Stomach (tissue), 9 donors: ENCODE measurements around the gene ZMAT3. TPM values are rescaled to one million over a fixed set of nuclear protein-coding genes. Genes with fewer than 3 reads are reported as not detected.

Source experiments
- DNase-seq, 2 donors: peaks; one replicate each; pipeline versions ENCODE4 v3.0.0 to v3.0.0-alpha.2; 2013 to 2019
- H3K27ac ChIP-seq, 5 donors: fragments of 200-600 bp in 4 of 5; sonication (generic) in 4 of 5; one replicate each; pipeline ENCODE4 v1.5.1; 2013 to 2019; ENCODE audit warnings: mild to moderate bottlenecking in 1 of 5, moderate library complexity in 1 of 5
- H3K27me3 ChIP-seq, 3 donors: fragments of 200-600 bp; sonication (generic); one replicate each; pipeline ENCODE4 v1.5.1; 2017 to 2019; ENCODE audit warnings: mixed run types in 1 of 3
- H3K36me3 ChIP-seq, 4 donors: fragments of 200-600 bp; sonication (generic); 1 replicate in 3 of 4; 2 replicates in 1 of 4; pipeline ENCODE4 v1.5.1; 2016 to 2019
- H3K4me1 ChIP-seq, 4 donors: fragments of 200-600 bp; sonication (generic); one replicate each; pipeline ENCODE4 v1.5.1; 2016 to 2019
- H3K4me3 ChIP-seq, 4 donors: fragments of 200-600 bp; sonication (generic) in 3 of 4; one replicate each; pipeline ENCODE4 v1.5.1; 2016 to 2019; ENCODE audit warnings: mild to moderate bottlenecking in 1 of 4
- H3K9me3 ChIP-seq, 4 donors: fragments of 200-600 bp; sonication (generic); one replicate each; pipeline ENCODE4 v1.5.1; 2016 to 2019
- EP300 ChIP-seq: sonication (generic); formaldehyde crosslinking; IDR thresholded peaks from one replicate; pipeline ENCODE4 v1.6.1; 2017; ENCODE audit warnings: antibody characterized with exemption
- POLR2A ChIP-seq, 4 donors: fragments of 450-650 bp; IDR thresholded peaks; one replicate each; pipeline ENCODE4 v1.6.1; 2016; ENCODE audit warnings: antibody characterized with exemption in 4 of 4, control low read depth in 2 of 4, mild to moderate bottlenecking in 1 of 4, moderate library complexity in 1 of 4
- POLR2AphosphoS5 ChIP-seq, 3 donors: sonication (generic); formaldehyde crosslinking; IDR thresholded peaks; one replicate each; pipeline ENCODE4 v1.6.1; 2016; ENCODE audit warnings: antibody characterized with exemption in 3 of 3
- WGBS, 5 donors: extraction: QIAGEN DNeasy Blood & Tissue Kit in 3 of 5; methylation state at CpG; one replicate each; pipeline versions ENCODE4 v1.1.5 to v1.1.7; 2013 to 2018; 5-methylcytosine and 5-hydroxymethylcytosine counted together
- intact Hi-C: fragments of 100-400 bp; cut with DNase I; formaldehyde crosslinking; loops from one replicate; pipeline ENCODE4 v1.15.1; 2023; ENCODE audit warnings: low total_unique reads
- polyA plus RNA-seq, 3 donors: library from polyadenylated mRNA; stranded (reverse); fragments of 200-250 nt; gene quantifications; one replicate each; pipeline ENCODE4 v1.2.3, GENCODE V29; 2013
- total RNA-seq, 5 donors: library from RNA; depleted of rRNA; stranded (reverse); fragments of >200 nt; gene quantifications; one replicate each; pipeline versions ENCODE4 v1.1.0 to v1.2.3, GENCODE V29; 2014 to 2016
- TF ChIP-seq, protein P1 (sequence below), 7 experiments: fragments of 450-650 bp in 4 of 7; fragments of 200-600 bp in 3 of 7; sonication (generic) in 3 of 7; IDR thresholded peaks; one replicate each; pipeline ENCODE4 v1.5.1; 2016 to 2019; ENCODE audit warnings: antibody characterized with exemption in 7 of 7, control low read depth in 2 of 7, mild to moderate bottlenecking in 1 of 7
- donor health status: healthy with polysubstance abuse.
- donor health status: Bipolar disorder and iron deficiency.
- donor health status: healthy.

Gene ZMAT3
- total and polyA plus RNA-seq, 8 donors: 1.4 to 19.8 (median 6.5) TPM

DNA sequence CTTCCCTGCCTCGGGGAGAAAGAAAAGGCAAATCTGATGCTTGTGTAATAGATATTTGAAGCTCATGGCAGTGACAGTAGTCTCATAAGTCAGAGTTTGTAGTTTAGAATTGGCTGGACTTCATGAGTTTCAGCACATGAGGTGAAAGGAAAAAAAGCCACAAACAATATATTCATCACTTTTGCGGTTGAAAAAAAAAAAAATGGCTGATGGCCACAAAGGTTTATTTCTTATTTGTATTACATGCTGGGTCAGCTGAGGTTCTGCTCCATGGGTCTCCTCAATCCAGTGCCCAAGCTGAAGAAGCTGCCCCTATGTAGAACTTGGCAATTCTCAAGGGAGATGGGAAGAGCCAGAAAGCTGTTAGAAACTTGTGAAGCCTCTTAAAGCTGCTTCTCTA is 2.2 kb upstream of the ZMAT3 start:
- WGBS, 5 donors: 83 to 89% (median 87%) methylated on average over 2 of the region's 2 CpGs
- DNase-seq: no peak
- Histone ChIP-seq H3K36me3 (no peaks in the 10 kb centered on the region), H3K27me3 (no peaks in the 10 kb centered on the region), H3K4me1 (peaks cover 3 to 29% (median 20%) of the 10 kb centered on the region in 4 donors), H3K9me3 (no peaks in the 10 kb centered on the region), H3K4me3 (no peak overlapping the region), H3K27ac (no peak overlapping the region)
- intact Hi-C loops: no loop called here
- TF ChIP-seq EP300: no peak
- TF ChIP-seq POLR2AphosphoS5 (IDR thresholded peaks at IDR 0.05): no peak
- TF ChIP-seq, protein P1, sequence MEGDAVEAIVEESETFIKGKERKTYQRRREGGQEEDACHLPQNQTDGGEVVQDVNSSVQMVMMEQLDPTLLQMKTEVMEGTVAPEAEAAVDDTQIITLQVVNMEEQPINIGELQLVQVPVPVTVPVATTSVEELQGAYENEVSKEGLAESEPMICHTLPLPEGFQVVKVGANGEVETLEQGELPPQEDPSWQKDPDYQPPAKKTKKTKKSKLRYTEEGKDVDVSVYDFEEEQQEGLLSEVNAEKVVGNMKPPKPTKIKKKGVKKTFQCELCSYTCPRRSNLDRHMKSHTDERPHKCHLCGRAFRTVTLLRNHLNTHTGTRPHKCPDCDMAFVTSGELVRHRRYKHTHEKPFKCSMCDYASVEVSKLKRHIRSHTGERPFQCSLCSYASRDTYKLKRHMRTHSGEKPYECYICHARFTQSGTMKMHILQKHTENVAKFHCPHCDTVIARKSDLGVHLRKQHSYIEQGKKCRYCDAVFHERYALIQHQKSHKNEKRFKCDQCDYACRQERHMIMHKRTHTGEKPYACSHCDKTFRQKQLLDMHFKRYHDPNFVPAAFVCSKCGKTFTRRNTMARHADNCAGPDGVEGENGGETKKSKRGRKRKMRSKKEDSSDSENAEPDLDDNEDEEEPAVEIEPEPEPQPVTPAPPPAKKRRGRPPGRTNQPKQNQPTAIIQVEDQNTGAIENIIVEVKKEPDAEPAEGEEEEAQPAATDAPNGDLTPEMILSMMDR (IDR thresholded peaks at IDR 0.05): no peak
- TF ChIP-seq POLR2A (IDR thresholded peaks at IDR 0.05): no peak

DNA sequence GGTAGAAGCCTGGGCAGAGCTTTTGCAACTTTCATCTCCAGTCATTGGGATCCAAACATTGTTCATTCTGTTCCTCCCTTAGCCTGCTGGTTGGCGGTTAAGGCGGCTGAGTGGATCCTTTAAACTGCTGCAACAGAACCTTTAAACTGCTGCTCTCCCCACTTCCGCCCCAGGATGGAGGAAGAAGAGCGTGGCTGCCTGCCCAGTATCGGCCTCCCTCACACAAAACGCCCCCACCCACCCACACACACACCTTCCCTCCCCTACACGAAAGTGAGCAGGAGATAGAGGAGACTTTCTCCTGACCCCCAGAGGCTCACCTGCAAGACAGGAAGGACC is 460 bp upstream of the ZMAT3 start:
- TF ChIP-seq EP300: no peak
- TF ChIP-seq POLR2AphosphoS5 (IDR thresholded peaks at IDR 0.05): no peak
- no peak for TF ChIP-seq POLR2A (IDR thresholded peaks at IDR 0.05)
- TF ChIP-seq, protein P1 (IDR thresholded peaks at IDR 0.05): no peak
- H3K9me3 ChIP-seq: no peaks in the 10 kb centered on the region
- H3K27me3 ChIP-seq: no peaks in the 10 kb centered on the region
- peak overlapping the region; percentile 57 to 93 (median 84) for H3K4me3 ChIP-seq
- peak overlapping the region; percentile 83 to 98 (median 91) for H3K27ac ChIP-seq
- H3K36me3 ChIP-seq: peaks cover 0 to 5% (median 5%) of the 10 kb centered on the region in 4 donors
- DNase-seq: peak; percentile 31 to 65
- H3K4me1 ChIP-seq: peaks cover 9 to 38% (median 21%) of the 10 kb centered on the region in 4 donors
- intact Hi-C loops: no loop called here
- 1 to 4% (median 3%) methylated on average over 7 of the region's 7 CpGs for WGBS, 5 donors

DNA sequence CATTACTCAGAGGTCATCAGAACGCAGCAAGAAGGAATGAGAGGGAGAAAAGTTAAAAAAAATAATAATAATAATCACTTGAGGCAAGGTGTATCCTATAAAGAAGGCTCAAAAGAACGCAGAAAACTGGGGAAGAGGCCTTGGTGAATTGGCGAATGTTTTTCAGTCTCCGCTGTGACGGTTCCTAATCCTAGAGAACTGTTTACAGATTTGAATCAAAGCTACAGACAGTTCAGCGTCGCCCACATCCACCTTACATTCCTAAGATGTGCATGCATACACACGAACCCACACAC is 634 bp downstream of the ZMAT3 start:
- intact Hi-C loops: no loop called here
- no peaks in the 10 kb centered on the region for H3K27me3 ChIP-seq
- peak overlapping the region; percentile 57 to 93 (median 84) for H3K4me3 ChIP-seq
- TF ChIP-seq POLR2A (IDR thresholded peaks at IDR 0.05) (no peak), EP300 (no peak)
- peak overlapping the region in 4 of 5 donors; percentile 83 to 91 (median 89) for H3K27ac ChIP-seq
- DNase-seq: no peak
- H3K4me1 ChIP-seq: peaks cover 9 to 38% (median 21%) of the 10 kb centered on the region in 4 donors
- H3K36me3 ChIP-seq: peaks cover 0 to 16% (median 15%) of the 10 kb centered on the region in 4 donors
- 8 to 12% (median 11%) methylated on average over 8 of the region's 8 CpGs for WGBS, 5 donors
- H3K9me3 ChIP-seq: no peaks in the 10 kb centered on the region

DNA sequence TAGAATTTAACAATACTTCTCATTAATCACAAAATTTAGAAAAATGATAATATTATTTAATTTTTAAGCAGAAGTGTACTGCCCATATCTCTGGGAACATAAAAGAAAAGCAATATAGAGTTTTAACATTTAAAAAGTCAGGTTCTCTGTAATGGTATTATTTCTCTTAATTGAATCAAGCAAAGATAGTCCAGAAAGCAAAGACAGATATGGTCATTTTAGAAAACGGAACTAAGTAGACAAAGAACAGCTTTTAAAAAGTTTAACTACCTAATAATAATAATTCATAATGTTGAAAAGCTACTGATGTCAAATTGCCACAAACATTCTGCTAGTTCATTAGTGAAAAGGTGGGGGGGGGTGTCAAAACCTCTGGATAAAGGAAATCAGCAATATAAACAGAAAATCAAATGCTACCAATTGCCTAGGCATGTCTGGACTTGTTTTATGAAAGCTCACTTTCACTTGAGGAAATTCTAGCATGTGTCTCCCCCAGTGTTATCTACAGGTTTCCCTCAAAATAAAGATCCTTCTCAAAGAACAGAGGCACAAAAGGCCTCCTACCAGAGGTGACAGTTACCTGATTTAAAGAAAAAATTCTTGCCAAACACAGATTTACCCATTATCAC is 1.7 kb downstream of the ZMAT3 start:
- Histone ChIP-seq H3K9me3 (no peaks in the 10 kb centered on the region), H3K36me3 (peaks cover 0 to 23% (median 23%) of the 10 kb centered on the region in 4 donors), H3K4me3 (peak overlapping the region in 1 of 4 donors; percentile 93), H3K4me1 (peaks cover 9 to 38% (median 21%) of the 10 kb centered on the region in 4 donors), H3K27ac (no peak overlapping the region), H3K27me3 (no peaks in the 10 kb centered on the region)
- intact Hi-C loops: no loop called here
- TF ChIP-seq EP300 (no peak), POLR2AphosphoS5 (IDR thresholded peaks at IDR 0.05) (no peak)
- TF ChIP-seq, protein P1 (IDR thresholded peaks at IDR 0.05): no peak
- 53 to 71% (median 60%) methylated on average over 1 of the region's 1 CpG for WGBS, 5 donors
- no peak for DNase-seq

DNA sequence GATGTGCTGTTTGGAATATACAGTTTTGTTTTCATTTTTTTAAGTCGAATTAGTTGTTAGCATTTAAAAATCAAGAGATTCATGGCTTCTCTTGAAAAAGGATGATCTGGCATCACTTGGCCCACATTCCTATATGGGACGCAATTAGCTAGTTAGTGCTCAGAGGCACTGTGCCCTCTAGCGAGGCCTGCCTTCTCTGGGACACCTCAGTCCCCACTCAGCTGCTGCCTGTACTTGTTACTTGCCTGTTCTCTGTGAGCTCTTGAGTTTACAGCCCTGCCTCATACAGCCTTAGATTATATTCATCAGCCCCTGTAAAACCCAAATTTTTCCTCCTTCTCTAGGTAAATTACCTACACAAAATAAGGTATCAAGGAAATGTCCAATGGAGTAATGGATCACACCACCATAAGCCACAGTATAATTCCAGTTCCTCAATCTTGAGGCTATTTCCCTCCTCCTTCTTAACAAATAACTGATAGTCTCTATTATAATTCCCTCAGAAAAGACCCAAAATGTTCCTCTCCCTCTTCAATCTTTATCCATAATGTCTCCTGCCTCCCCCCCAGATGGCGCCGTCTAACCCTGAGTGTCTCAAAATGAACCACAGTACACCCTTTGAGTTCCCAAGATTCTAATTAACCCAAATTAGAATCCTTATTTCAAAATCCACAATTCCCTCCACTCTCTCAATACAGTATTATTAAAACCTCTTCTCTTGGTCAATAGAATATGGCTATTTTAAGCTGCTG is 2.7 kb downstream of the ZMAT3 start:
- no peaks in the 10 kb centered on the region for H3K9me3 ChIP-seq
- WGBS, 5 donors: 84 to 92% (median 88%) methylated on average over 5 of the region's 5 CpGs
- H3K4me1 ChIP-seq: peaks cover 9 to 44% (median 25%) of the 10 kb centered on the region in 4 donors
- intact Hi-C loops: no loop called here
- H3K27me3 ChIP-seq: no peaks in the 10 kb centered on the region
- no peak for TF ChIP-seq POLR2AphosphoS5 (IDR thresholded peaks at IDR 0.05)
- TF ChIP-seq EP300: no peak
- TF ChIP-seq, protein P1 (IDR thresholded peaks at IDR 0.05): no peak
- peak in 1 of 2 donors; percentile 28 for DNase-seq
- H3K4me3 ChIP-seq: no peak overlapping the region
- no peak overlapping the region for H3K27ac ChIP-seq
- H3K36me3 ChIP-seq: peaks cover 0 to 23% (median 23%) of the 10 kb centered on the region in 4 donors
